Adrenal gland (tissue), 12 donors: ENCODE measurements around the gene MTUS2. TPM values are rescaled to one million over a fixed set of nuclear protein-coding genes. Genes with fewer than 3 reads are reported as not detected.

Experiments used
- DNase-seq, 7 donors: peaks; one replicate each; pipeline ENCODE4 v3.0.0-alpha.2; 2019 to 2020
- H3K27ac ChIP-seq, 5 donors: fragments of 200-600 bp; sonication (generic) in 4 of 5; 1 replicate in 3 of 5; 2 replicates in 2 of 5; pipeline versions ENCODE4 v1.5.1 to v1.8.0; 2016 to 2020; ENCODE audit warnings: mild to moderate bottlenecking in 1 of 5
- H3K27me3 ChIP-seq: fragments of 200-600 bp; 2 replicates; pipeline ENCODE4 v1.8.0; 2021
- H3K36me3 ChIP-seq, 2 donors: fragments of 200-600 bp; replicated peaks in 1 of 2; 1 replicate in 1 of 2; 2 replicates in 1 of 2; pipeline versions ENCODE4 v1.5.1 to v1.8.0; 2018 to 2022
- H3K4me1 ChIP-seq, 2 donors: fragments of 200-600 bp; replicated peaks in 1 of 2; 1 replicate in 1 of 2; 2 replicates in 1 of 2; pipeline versions ENCODE4 v1.5.1 to v1.8.0; 2018 to 2021
- H3K4me3 ChIP-seq, 4 donors: fragments of 200-600 bp; sonication (generic) in 3 of 4; one replicate each; pipeline ENCODE4 v1.5.1; 2016 to 2018
- H3K9me3 ChIP-seq, 3 donors: fragments of 200-600 bp; sonication (generic) in 1 of 3; replicated peaks in 1 of 3; 1 replicate in 2 of 3; 2 replicates in 1 of 3; pipeline versions ENCODE4 v1.5.1 to v1.8.0; 2016 to 2021
- POLR2A ChIP-seq, 2 donors: fragments of 450-650 bp; IDR thresholded peaks; one replicate each; pipeline ENCODE4 v1.6.1; 2017; ENCODE audit warnings: antibody characterized with exemption in 2 of 2, mild to moderate bottlenecking in 2 of 2, moderate library complexity in 1 of 2
- WGBS, 4 donors: extraction: QIAGEN DNeasy Blood & Tissue Kit in 2 of 4; methylation state at CpG; one replicate each; pipeline versions ENCODE4 v1.1.5 to v1.1.7; 2013 to 2017; 5-methylcytosine and 5-hydroxymethylcytosine counted together
- intact Hi-C, 2 donors: fragments of 100-400 bp; cut with DNase I; formaldehyde crosslinking; loops; one replicate each; pipeline versions ENCODE4 v1.14.1 to v1.15.0; 2022 to 2023
- polyA plus RNA-seq, 3 donors: library from polyadenylated mRNA; stranded (reverse); fragments of 200-250 nt in 2 of 3; fragments of 350-450 nt in 1 of 3; fragmentation: Illumina TruSeq in 1 of 3; extraction: RNeasy Lipid Tissue Mini Kit (QIAGEN cat#74804) in 1 of 3; gene quantifications; one replicate each; pipeline ENCODE4 v1.2.3, GENCODE V29; 2013 to 2014
- total RNA-seq, 9 donors: library from RNA; depleted of rRNA in 4 of 9; stranded (reverse); fragments of >200 nt in 4 of 9; fragments of 120-200 nt in 1 of 9; fragmentation: NEBNext Ultra II Directional in 1 of 9; extraction: Animal tissue kit (Norgen Biotek cat#: 25700) in 1 of 9; gene quantifications; one replicate each; pipeline versions ENCODE4 v1.1.0 to v1.2.4, GENCODE V29; 2013 to 2023
- TF ChIP-seq, protein P1 (sequence below), 6 experiments: fragments of 450-650 bp in 4 of 6; fragments of 200-600 bp in 2 of 6; sonication (generic) in 1 of 6; IDR thresholded peaks; 1 replicate in 5 of 6; 2 replicates in 1 of 6; pipeline versions ENCODE4 v1.5.1 to v1.8.0; 2016 to 2021; ENCODE audit warnings: antibody characterized with exemption in 6 of 6, mild to moderate bottlenecking in 2 of 6, moderate library complexity in 1 of 6
- donor health status: healthy with polysubstance abuse.
- donor health status: Bipolar disorder and iron deficiency.
- donor health status: DM: yes; HTN: yes; CAD: no.
- donor health status: DM: no; HTN: no; CAD: no.
- donor health status: DM: no; HTN: no; CAD: no.
- donor health status: DM: yes; HTN: yes; CAD: no.

MTUS2 gene
- total and polyA plus RNA-seq, 12 donors, result 0.07 to 0.24 (median 0.14) TPM; not detected in 5

- H3K36me3 ChIP-seq, result peaks cover 0 to 4% of the 10 kb centered on the region in 2 donors
Observed at GRCh38 chr13:29532821-29533220, 712.7 kb downstream of the MTUS2 start.

GRCh38 chr13:29534083-29534482 is 713.9 kb downstream of the MTUS2 start:
- no peak overlapping the region for H3K27ac ChIP-seq
- no peaks in the 10 kb centered on the region for H3K9me3 ChIP-seq
- H3K4me3 ChIP-seq, result no peak overlapping the region
- H3K4me1 ChIP-seq, result no peaks in the 10 kb centered on the region
- intact Hi-C loops, result no loop called here
- peaks cover 0 to 4% of the 10 kb centered on the region in 2 donors for H3K36me3 ChIP-seq
- H3K27me3 ChIP-seq, result no peaks in the 10 kb centered on the region
- DNase-seq, result no peak
- TF ChIP-seq, protein P1, sequence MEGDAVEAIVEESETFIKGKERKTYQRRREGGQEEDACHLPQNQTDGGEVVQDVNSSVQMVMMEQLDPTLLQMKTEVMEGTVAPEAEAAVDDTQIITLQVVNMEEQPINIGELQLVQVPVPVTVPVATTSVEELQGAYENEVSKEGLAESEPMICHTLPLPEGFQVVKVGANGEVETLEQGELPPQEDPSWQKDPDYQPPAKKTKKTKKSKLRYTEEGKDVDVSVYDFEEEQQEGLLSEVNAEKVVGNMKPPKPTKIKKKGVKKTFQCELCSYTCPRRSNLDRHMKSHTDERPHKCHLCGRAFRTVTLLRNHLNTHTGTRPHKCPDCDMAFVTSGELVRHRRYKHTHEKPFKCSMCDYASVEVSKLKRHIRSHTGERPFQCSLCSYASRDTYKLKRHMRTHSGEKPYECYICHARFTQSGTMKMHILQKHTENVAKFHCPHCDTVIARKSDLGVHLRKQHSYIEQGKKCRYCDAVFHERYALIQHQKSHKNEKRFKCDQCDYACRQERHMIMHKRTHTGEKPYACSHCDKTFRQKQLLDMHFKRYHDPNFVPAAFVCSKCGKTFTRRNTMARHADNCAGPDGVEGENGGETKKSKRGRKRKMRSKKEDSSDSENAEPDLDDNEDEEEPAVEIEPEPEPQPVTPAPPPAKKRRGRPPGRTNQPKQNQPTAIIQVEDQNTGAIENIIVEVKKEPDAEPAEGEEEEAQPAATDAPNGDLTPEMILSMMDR (IDR thresholded peaks at IDR 0.05), result no peak
- TF ChIP-seq POLR2A (IDR thresholded peaks at IDR 0.05), result no peak
- WGBS, 4 donors, result 91 to 97% (median 94%) methylated on average over 4 of the region's 4 CpGs

More at GRCh38 chr13:29532821-29533220, 712.7 kb downstream of the MTUS2 start:
- H3K4me3 ChIP-seq, result no peak overlapping the region
- no peaks in the 10 kb centered on the region for H3K27me3 ChIP-seq
- DNase-seq, result no peak
- WGBS, 4 donors, result 91 to 96% (median 93%) methylated on average over 17 of the region's 17 CpGs
- no peaks in the 10 kb centered on the region for H3K9me3 ChIP-seq
- no peak overlapping the region for H3K27ac ChIP-seq
- no peak for TF ChIP-seq POLR2A (IDR thresholded peaks at IDR 0.05)
- intact Hi-C loops, result no loop called here
- H3K4me1 ChIP-seq, result no peaks in the 10 kb centered on the region

GRCh38 chr13:29535663-29536655 is 715.8 kb downstream of the MTUS2 start:
- intact Hi-C loops, result no loop called here
- TF ChIP-seq, protein P1 (IDR thresholded peaks at IDR 0.05), result no peak
- no peak for TF ChIP-seq POLR2A (IDR thresholded peaks at IDR 0.05)

DNA sequence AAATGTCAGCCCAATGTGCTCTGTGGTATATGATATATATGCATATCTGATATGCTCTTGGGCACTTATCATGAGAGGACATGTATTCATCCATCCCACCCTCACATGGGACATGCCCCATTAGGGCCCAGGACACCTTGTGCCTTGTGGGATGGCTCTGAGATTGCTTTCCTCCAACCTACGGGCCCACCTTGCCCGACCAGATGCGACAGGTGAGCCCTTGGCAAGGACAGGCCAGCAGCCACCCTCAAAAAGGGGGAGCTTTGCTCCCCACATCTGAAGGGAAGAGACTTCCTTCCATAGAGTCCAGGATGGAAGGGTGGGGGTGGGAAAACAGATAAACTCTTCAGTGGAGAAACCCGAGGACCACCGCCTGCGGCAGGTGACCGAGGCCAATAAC is 716.7 kb downstream of the MTUS2 start:
- TF ChIP-seq, protein P1 (IDR thresholded peaks at IDR 0.05), result no peak
- TF ChIP-seq POLR2A (IDR thresholded peaks at IDR 0.05), result no peak
- Histone ChIP-seq H3K4me3 (no peak overlapping the region), H3K36me3 (peaks cover 0 to 4% of the 10 kb centered on the region in 2 donors), H3K9me3 (no peaks in the 10 kb centered on the region), H3K27me3 (no peaks in the 10 kb centered on the region), H3K4me1 (no peaks in the 10 kb centered on the region), H3K27ac (no peak overlapping the region)
- DNase-seq, result no peak
- 98 to 100% (median 98%) methylated on average over 7 of the region's 7 CpGs for WGBS, 4 donors
- intact Hi-C loops, result no loop called here

More at GRCh38 chr13:29535663-29536655, 715.8 kb downstream of the MTUS2 start:
- Histone ChIP-seq H3K4me1 (no peaks in the 10 kb centered on the region), H3K9me3 (no peaks in the 10 kb centered on the region), H3K27ac (no peak overlapping the region), H3K27me3 (no peaks in the 10 kb centered on the region), H3K36me3 (peaks cover 0 to 4% of the 10 kb centered on the region in 2 donors), H3K4me3 (no peak overlapping the region)
- 93 to 95% (median 94%) methylated on average over 24 of the region's 24 CpGs for WGBS, 4 donors
- no peak for DNase-seq
